HepG2 (cell line): Measurements from ENCODE around the gene PKN2.

Experiments
- ARID2 ChIP-seq: sonication (generic); formaldehyde crosslinking; IDR thresholded peaks from 2 replicates; pipeline ENCODE4 v1.8.1; 2022; ENCODE audit warnings: mild to moderate bottlenecking, missing genetic modification reagents, borderline replicate concordance
- CBX5 ChIP-seq: sonication (generic); formaldehyde crosslinking; IDR thresholded peaks from 2 replicates; pipeline ENCODE4 v1.4.0; 2020; ENCODE audit warnings: missing genetic modification reagents, borderline replicate concordance
- EP300 ChIP-seq, 3 experiments: sonication (generic) in 1 of 3; formaldehyde crosslinking in 1 of 3; IDR thresholded peaks; 2 replicates each; pipeline versions ENCODE4 v1.5.1 to v1.6.1; 2011 to 2020; ENCODE audit warnings: low read depth in 2 of 3, low read length in 2 of 3, borderline replicate concordance in 1 of 3, improper control_type of control experiment in 1 of 3, mild to moderate bottlenecking in 1 of 3, missing genetic modification reagents in 1 of 3, moderate library complexity in 1 of 3
- ESRRA ChIP-seq: sonication (generic); formaldehyde crosslinking; IDR thresholded peaks from 2 replicates; pipeline ENCODE4 v1.5.1; 2020; ENCODE audit warnings: mild to moderate bottlenecking, low read depth, missing genetic modification reagents
- KDM6A ChIP-seq: IDR thresholded peaks from 2 replicates; pipeline ENCODE4 v1.6.1; 2016; ENCODE audit warnings: low read depth
- RBM22 ChIP-seq: fragments of 200-400 bp; formaldehyde crosslinking; optimal IDR thresholded peaks from 2 replicates; pipeline ENCODE3; 2017; ENCODE audit warnings: mild to moderate bottlenecking, low read length, moderate library complexity
- TARDBP ChIP-seq: sonication (generic); formaldehyde crosslinking; IDR thresholded peaks from 2 replicates; pipeline ENCODE4 v1.8.0; 2022; ENCODE audit warnings: mild to moderate bottlenecking, missing genetic modification reagents
- YY1 ChIP-seq: IDR thresholded peaks from 2 replicates; pipeline ENCODE4 v1.6.1; 2011; ENCODE audit warnings: low read length, low read depth, moderate library complexity, mild to moderate bottlenecking; ENCODE audit not compliant: insufficient read depth, insufficient replicate concordance
- ZFX ChIP-seq: sonication (generic); formaldehyde crosslinking; IDR thresholded peaks from 2 replicates; pipeline ENCODE4 v1.4.0; 2020; ENCODE audit warnings: mild to moderate bottlenecking, low read depth, missing genetic modification reagents, moderate library complexity
- ZNF253 ChIP-seq: sonication (generic); formaldehyde crosslinking; IDR thresholded peaks from 2 replicates; pipeline ENCODE4 v1.8.0; 2022; ENCODE audit warnings: mild to moderate bottlenecking, missing genetic modification reagents, borderline replicate concordance
- ZNF607 ChIP-seq: sonication (generic); formaldehyde crosslinking; IDR thresholded peaks from 2 replicates; pipeline ENCODE4 v1.5.1; 2020; ENCODE audit warnings: missing genetic modification reagents, mild to moderate bottlenecking, borderline replicate concordance
- ZNF670 ChIP-seq: sonication (generic); formaldehyde crosslinking; IDR thresholded peaks from 2 replicates; pipeline ENCODE4 v1.8.0; 2022; ENCODE audit warnings: mild to moderate bottlenecking, missing genetic modification reagents, borderline replicate concordance

- TF ChIP-seq CBX5 (CRISPR knock-in tag) (no peak), ESRRA (no peak), TARDBP (CRISPR knock-in tag) (no peak), ZNF607 (no peak), RBM22 (no peak), ZNF253 (CRISPR knock-in tag) (no peak), ZFX (CRISPR knock-in tag) (no peak), YY1 (no peak), ZNF670 (CRISPR knock-in tag) (no peak), ARID2 (CRISPR knock-in tag) (no peak), EP300 (IDR thresholded peaks at IDR 0.05; ENCODE audit: low read depth in 2 of 2, low read length in 2 of 2) (no peak), EP300 (CRISPR knock-in tag; IDR thresholded peaks at IDR 0.05; ENCODE audit: borderline replicate concordance) (no peak), KDM6A (CRISPR knock-in tag) (no peak)
Measured at GRCh38 chr1:88800382-88801051, 116.4 kb downstream of the PKN2 start.
